ENCODE measurements around the gene LAMB4.

Gene LAMB4

GRCh38 chr7:108143658-108144420, 13.7 kb upstream of the LAMB4 start:
- no peak for TF ChIP-seq CTCF (IDR thresholded peaks at IDR 0.05; ENCODE audit: borderline replicate concordance, control extremely low read depth, extremely low read depth, insufficient read depth, missing control alignments)
- DNase-seq (ENCODE audit: low spot score) = no peak
- in situ Hi-C loops (cut with MboI; ENCODE audit: low sequenced_read_pairs, unreplicated experiment) = no loop called here

GRCh38 chr7:108142675-108143259, 12.6 kb upstream of the LAMB4 start:
- TF ChIP-seq CTCF (IDR thresholded peaks at IDR 0.05; ENCODE audit: borderline replicate concordance, control extremely low read depth, extremely low read depth, insufficient read depth, missing control alignments) = no peak
- DNase-seq (ENCODE audit: low spot score) = no peak
- in situ Hi-C loops (cut with MboI; ENCODE audit: low sequenced_read_pairs, unreplicated experiment) = no loop called here

- in situ Hi-C loops (cut with MboI; ENCODE audit: low sequenced_read_pairs, unreplicated experiment) = no loop called here
- DNase-seq (ENCODE audit: low spot score) = no peak
- TF ChIP-seq CTCF (IDR thresholded peaks at IDR 0.05; ENCODE audit: borderline replicate concordance, control extremely low read depth, extremely low read depth, insufficient read depth, missing control alignments) = no peak
Measured at GRCh38 chr7:108142180-108142579, 12.0 kb upstream of the LAMB4 start.

GRCh38 chr7:108140671-108141070, 10.5 kb upstream of the LAMB4 start:
- no peak for TF ChIP-seq CTCF (IDR thresholded peaks at IDR 0.05; ENCODE audit: borderline replicate concordance, control extremely low read depth, extremely low read depth, insufficient read depth, missing control alignments)
- in situ Hi-C loops (cut with MboI; ENCODE audit: low sequenced_read_pairs, unreplicated experiment) = no loop called here
- no peak for DNase-seq (ENCODE audit: low spot score)

- in situ Hi-C loops (cut with MboI; ENCODE audit: low sequenced_read_pairs, unreplicated experiment) = no loop called here
- no peak for DNase-seq (ENCODE audit: low spot score)
- no peak for TF ChIP-seq CTCF (IDR thresholded peaks at IDR 0.05; ENCODE audit: borderline replicate concordance, control extremely low read depth, extremely low read depth, insufficient read depth, missing control alignments)
Measured at GRCh38 chr7:108138911-108139310, 8.8 kb upstream of the LAMB4 start.

GRCh38 chr7:108137993-108138392, 7.8 kb upstream of the LAMB4 start:
- TF ChIP-seq CTCF (IDR thresholded peaks at IDR 0.05; ENCODE audit: borderline replicate concordance, control extremely low read depth, extremely low read depth, insufficient read depth, missing control alignments) = no peak
- in situ Hi-C loops (cut with MboI; ENCODE audit: low sequenced_read_pairs, unreplicated experiment) = no loop called here
- DNase-seq (ENCODE audit: low spot score) = no peak
